GM18858 (cell line): Measurements from ENCODE around the gene RNF223.
A peak's percentile ranks its signal among the peaks of the same experiment; 100 is the strongest.
"Not testable (repeated sequence)": the region's sequence is repeated elsewhere in the genome, so short reads cannot be mapped to it uniquely, and the experiment has no call there.

Source experiments
- ATAC-seq: cut with Tn5 transposase; IDR thresholded peaks from one replicate; pipeline ENCODE4 v1.9.1; 2021; ENCODE audit not compliant: unreplicated experiment

RNF223 gene

GRCh38 chr1:1061682-1062345 lies 12.3 kb downstream of the RNF223 start:
- no peak for ATAC-seq

DNA sequence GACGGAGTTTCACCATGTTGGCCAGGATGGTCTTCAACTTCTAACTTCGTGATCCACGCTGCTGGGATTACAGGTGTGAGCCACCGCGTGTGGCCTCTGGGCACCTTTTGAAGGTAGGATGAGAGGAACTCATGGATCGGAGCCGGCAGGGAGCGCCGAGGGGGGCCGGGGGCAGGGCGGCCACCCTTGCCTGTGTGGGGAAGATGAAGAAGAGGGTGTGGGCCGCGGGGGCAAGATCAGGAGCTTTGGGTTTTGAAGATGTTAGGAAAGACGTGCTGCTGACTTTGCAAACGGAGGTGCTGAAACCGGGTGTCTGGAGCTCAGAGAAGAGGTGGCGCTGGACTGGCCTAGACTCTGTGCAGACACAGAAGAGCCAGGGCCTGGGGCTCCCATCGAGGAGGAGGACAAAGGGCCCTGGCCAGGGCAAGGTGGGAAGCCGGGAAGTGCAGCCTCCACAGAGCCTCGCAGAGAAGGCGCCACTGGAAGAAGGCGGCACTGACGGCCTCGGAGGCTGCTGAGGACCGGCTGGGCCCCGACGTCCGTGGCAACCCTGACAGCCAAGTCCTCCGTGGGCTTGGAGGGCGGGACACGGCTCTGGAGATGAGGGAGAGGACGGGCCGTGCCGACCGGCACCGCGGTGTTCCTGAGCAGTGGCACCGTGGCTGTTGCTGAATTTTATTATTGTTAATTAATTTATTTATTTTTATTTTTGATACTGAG lies 13.7 kb downstream of the RNF223 start:
- ATAC-seq = no peak

- ATAC-seq = peak; percentile 44
Measured at GRCh38 chr1:1059494-1060280, 14.4 kb downstream of the RNF223 start.

GRCh38 chr1:1058921-1059493 lies 15.1 kb downstream of the RNF223 start:
- ATAC-seq = peak; percentile 32

GRCh38 chr1:1058088-1058905 lies 15.8 kb downstream of the RNF223 start:
- ATAC-seq = no peak

DNA sequence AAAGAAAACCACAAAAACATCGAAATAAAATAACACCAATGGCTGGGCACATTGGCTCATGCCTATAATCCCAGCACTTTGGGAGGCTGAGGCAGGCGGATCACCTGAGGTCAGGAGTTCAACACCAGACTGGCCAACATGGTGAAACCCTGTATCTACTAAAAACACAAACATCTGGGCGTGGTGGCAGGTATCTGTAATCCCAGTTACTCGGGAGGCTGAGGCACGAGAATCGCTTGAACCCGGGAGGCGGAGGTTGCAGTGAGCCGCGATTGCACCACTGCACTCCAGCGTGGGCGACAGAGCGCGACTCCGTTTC lies 16.4 kb downstream of the RNF223 start:
- not testable (repeated sequence) for ATAC-seq

GRCh38 chr1:1055841-1056736 lies 18.0 kb downstream of the RNF223 start:
- no peak for ATAC-seq

- ATAC-seq = no peak
Measured at GRCh38 chr1:1054971-1055370, 19.1 kb downstream of the RNF223 start.

DNA sequence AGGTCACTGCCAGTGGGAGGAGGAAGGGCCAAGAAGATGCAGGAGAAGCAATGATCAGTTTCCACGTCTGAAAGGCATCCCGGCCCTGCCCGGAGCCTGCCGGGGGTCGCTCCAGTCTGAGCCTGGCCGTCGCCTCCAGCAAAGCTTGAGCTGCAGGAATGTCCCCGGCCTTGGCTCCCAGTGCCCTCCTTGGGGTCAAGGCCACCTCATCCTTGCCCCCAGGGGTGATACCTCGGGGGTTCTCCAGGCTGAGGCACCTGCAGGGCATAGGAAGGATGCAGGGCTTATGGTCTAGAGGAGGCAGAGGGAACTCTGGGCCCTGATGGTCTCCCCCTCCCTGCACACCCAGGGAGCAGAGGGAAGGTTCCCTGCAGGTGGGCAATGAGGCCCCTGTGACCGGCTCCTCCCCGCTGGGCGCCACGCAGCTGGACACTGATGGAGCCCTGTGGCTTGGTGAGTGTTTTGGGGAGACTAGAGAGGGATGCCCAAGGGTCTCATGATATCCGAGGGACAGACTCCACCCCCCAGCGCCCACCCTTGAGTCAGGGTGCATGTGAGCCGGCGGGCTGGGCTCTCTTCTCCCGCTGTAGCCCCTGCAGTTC lies 19.9 kb downstream of the RNF223 start:
- no peak for ATAC-seq

GRCh38 chr1:1053682-1054081 lies 20.4 kb downstream of the RNF223 start:
- no peak for ATAC-seq

DNA sequence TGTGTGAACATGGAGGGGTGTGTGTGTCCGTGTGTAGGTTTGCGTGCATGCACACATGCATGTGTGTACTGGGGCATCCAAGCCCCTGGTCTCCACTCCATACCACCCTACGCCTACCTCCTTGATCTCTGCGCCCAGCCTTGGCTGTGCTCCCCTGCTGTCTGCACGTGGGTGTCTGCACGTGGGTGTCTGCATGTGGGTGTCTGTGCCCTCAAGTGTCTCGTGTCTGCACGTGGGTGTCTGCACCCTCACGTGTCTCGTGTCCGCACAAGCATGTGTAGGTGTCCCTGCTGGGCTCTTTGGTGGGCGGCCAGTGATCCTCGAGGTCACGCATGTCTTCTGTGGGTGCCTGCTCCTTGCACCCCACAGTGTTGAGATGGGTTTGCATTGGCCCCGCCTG lies 21.1 kb downstream of the RNF223 start:
- ATAC-seq = no peak

DNA sequence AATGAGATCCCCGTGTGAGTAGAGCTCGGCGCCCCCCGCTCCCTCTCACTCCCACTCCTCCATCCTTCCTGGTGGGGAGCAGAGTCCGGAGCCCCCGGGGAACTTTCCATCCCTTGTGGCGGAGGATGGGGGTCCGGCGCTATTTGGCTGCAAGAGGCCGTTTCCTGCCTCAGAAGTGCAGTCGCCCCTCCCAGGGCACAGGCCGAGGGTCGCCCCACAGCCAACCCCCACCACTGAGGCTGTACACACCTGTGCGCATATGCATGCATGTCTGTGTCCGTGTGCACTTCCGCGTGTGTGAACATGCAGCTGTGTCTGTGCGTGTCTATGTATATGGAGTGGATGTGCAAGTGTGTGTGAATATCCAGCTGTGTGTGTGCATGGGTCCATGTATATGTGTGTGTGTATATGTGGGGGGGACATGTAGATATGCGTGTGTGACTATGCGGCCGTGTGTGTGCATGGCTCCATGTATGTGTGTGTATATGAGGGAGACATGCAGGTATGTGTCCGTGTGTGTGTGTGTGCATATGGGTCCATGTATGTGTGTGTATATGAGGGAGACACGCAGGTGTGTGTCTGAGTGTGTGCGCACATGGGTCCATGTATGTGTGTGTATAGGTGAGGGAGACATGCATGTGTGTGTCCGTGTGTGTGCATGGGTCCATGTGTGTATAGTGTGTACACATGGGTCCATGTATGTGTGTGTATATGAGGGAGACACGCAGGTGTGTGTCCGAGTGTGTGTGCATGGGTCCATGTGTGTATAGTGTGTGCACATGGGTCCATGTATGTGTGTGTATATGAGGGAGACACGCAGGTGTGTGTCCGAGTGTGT lies 21.9 kb downstream of the RNF223 start:
- ATAC-seq = no peak

GRCh38 chr1:1051127-1051810 lies 22.8 kb downstream of the RNF223 start:
- ATAC-seq = no peak

- no peak for ATAC-seq
Measured at GRCh38 chr1:1050577-1051052, 23.5 kb downstream of the RNF223 start.

DNA sequence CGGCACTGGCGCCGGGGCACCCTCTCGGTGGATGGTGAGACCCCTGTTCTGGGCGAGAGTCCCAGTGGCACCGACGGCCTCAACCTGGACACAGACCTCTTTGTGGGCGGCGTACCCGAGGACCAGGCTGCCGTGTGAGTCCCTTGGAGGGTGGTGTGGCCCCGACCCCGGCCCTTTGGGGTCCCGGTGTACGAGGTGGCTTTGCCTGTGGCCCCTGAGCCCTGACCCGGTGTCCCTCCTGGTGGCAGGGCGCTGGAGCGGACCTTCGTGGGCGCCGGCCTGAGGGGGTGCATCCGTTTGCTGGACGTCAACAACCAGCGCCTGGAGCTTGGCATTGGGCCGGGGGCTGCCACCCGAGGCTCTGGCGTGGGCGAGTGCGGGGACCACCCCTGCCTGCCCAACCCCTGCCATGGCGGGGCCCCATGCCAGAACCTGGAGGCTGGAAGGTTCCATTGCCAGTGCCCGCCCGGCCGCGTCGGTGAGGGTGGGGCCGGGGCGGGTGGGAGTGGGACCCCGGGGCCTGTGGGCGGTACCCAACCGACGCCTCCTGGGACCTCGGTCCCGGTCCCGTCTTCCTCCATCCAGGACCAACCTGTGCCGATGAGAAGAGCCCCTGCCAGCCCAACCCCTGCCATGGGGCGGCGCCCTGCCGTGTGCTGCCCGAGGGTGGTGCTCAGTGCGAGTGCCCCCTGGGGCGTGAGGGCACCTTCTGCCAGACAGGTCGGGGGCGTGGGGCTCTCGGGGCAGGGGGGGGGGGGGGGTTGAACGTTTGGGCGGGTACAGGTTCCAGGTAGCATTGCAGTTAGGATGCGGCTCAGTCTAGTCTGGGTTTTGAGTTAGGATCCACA lies 24.6 kb downstream of the RNF223 start:
- no peak for ATAC-seq

DNA sequence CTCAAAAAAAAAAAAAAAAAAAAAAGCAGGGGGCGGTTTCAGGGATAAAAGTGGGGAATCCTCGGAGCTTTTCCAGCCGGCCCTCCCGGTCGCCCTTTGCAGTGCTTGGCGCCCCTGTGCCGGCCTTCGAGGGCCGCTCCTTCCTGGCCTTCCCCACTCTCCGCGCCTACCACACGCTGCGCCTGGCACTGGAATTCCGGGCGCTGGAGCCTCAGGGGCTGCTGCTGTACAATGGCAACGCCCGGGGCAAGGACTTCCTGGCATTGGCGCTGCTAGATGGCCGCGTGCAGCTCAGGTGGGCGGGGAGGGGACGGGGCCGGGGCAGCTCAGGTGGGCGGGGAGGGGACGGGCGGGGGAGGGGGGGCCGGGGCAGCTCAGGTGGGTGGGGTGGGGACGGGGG lies 25.3 kb downstream of the RNF223 start:
- no peak for ATAC-seq

DNA sequence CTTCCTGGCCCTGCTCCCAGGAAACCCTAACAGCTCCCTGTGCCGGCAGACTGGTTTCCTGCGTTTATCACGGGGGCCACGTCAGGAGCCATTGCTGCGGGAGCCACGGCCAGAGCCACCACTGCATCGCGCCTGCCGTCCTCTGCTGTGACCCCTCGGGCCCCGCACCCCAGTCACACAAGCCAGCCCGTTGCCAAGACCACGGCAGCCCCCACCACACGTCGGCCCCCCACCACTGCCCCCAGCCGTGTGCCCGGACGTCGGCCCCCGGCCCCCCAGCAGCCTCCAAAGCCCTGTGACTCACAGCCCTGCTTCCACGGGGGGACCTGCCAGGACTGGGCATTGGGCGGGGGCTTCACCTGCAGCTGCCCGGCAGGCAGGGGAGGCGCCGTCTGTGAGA lies 26.1 kb downstream of the RNF223 start:
- ATAC-seq = no peak
